Body of pancreas (tissue), 4 donors: Measurements from ENCODE around the gene ARHGAP22. TPM values are rescaled to one million over a fixed set of nuclear protein-coding genes. Genes with fewer than 3 reads are reported as not detected.

Source experiments
- ATAC-seq: fragments of 150-250 bp; one replicate; pipeline ENCODE4 v1.9.1; 2016
- DNase-seq, 4 donors: peaks; one replicate each; pipeline ENCODE4 v3.0.0-alpha.2; 2019
- H3K27ac ChIP-seq, 4 donors: fragments of 200-600 bp; sonication (generic); 1 replicate in 3 of 4; 2 replicates in 1 of 4; pipeline versions ENCODE4 v1.5.1 to v1.6.1; 2016 to 2019; ENCODE audit warnings: mild to moderate bottlenecking in 1 of 4, mixed read lengths in 1 of 4, moderate library complexity in 1 of 4
- H3K27me3 ChIP-seq, 2 donors: fragments of 200-600 bp; sonication (generic); one replicate each; pipeline ENCODE4 v1.6.0; 2016; ENCODE audit warnings: mild to moderate bottlenecking in 1 of 2
- H3K36me3 ChIP-seq, 2 donors: fragments of 200-600 bp; sonication (generic); replicated peaks in 1 of 2; 2 replicates each; pipeline ENCODE4 v1.5.1; 2016; ENCODE audit warnings: low read depth in 2 of 2; ENCODE audit not compliant: insufficient read depth in 1 of 2
- H3K4me1 ChIP-seq: fragments of 200-600 bp; sonication (generic); one replicate; pipeline ENCODE4 v1.6.0; 2016
- H3K4me3 ChIP-seq, 2 donors: fragments of 200-600 bp; sonication (generic); 1 replicate in 1 of 2; 2 replicates in 1 of 2; pipeline ENCODE4 v1.5.1; 2016 to 2019
- H3K9me3 ChIP-seq, 3 donors: fragments of 200-600 bp; sonication (generic); 1 replicate in 2 of 3; 2 replicates in 1 of 3; pipeline ENCODE4 v1.5.1; 2016
- CTCF ChIP-seq, 7 experiments: fragments of 450-650 bp in 4 of 7; fragments of 200-600 bp in 3 of 7; sonication (generic) in 3 of 7; IDR thresholded peaks; one replicate each; pipeline ENCODE4 v1.5.1; 2016 to 2019; ENCODE audit warnings: antibody characterized with exemption in 7 of 7
- POLR2A ChIP-seq, 3 donors: fragments of 450-650 bp; IDR thresholded peaks; one replicate each; pipeline ENCODE4 v1.6.1; 2016; ENCODE audit warnings: antibody characterized with exemption in 3 of 3, mild to moderate bottlenecking in 2 of 3
- WGBS, 2 donors: methylation state at CpG; one replicate each; pipeline ENCODE4 v1.1.5; 2017; 5-methylcytosine and 5-hydroxymethylcytosine counted together
- intact Hi-C: fragments of 100-400 bp; cut with DNase I; formaldehyde crosslinking; loops from one replicate; pipeline ENCODE4 v1.15.1; 2023
- total RNA-seq, 2 donors: library from RNA; depleted of rRNA; stranded (reverse); fragments of >200 nt; gene quantifications; one replicate each; pipeline ENCODE4 v1.1.0, GENCODE V29; 2016

Gene ARHGAP22
- total RNA-seq, 2 donors from 2014 or later = 1.6 to 4.6 TPM

GRCh38 chr10:48468866-48469511, 135.9 kb downstream of the ARHGAP22 start:
- TF ChIP-seq CTCF (IDR thresholded peaks at IDR 0.05) = no peak
- TF ChIP-seq POLR2A (IDR thresholded peaks at IDR 0.05) = no peak
- intact Hi-C loops = no loop called here
- peak in 2 of 4 donors; percentile 3 to 6 for DNase-seq
- H3K4me3 ChIP-seq = no peak overlapping the region
- no peaks in the 10 kb centered on the region for H3K4me1 ChIP-seq
- H3K36me3 ChIP-seq = no peaks in the 10 kb centered on the region
- H3K27me3 ChIP-seq = no peaks in the 10 kb centered on the region
- H3K9me3 ChIP-seq = no peaks in the 10 kb centered on the region
- 100% methylated on average over 1 of the region's 3 CpGs for WGBS, 2 donors
- H3K27ac ChIP-seq = no peak overlapping the region
- no peak for ATAC-seq

GRCh38 chr10:48468130-48468790, 136.6 kb downstream of the ARHGAP22 start:
- DNase-seq = no peak
- Histone ChIP-seq H3K4me1 (no peaks in the 10 kb centered on the region), H3K27ac (no peak overlapping the region), H3K27me3 (no peaks in the 10 kb centered on the region), H3K36me3 (no peaks in the 10 kb centered on the region), H3K4me3 (no peak overlapping the region), H3K9me3 (no peaks in the 10 kb centered on the region)
- intact Hi-C loops = no loop called here
- TF ChIP-seq CTCF (IDR thresholded peaks at IDR 0.05) = no peak
- no peak for TF ChIP-seq POLR2A (IDR thresholded peaks at IDR 0.05)
- ATAC-seq = no peak
- WGBS, 2 donors = 54 to 68% methylated on average over 3 of the region's 3 CpGs

GRCh38 chr10:48467669-48468068, 137.2 kb downstream of the ARHGAP22 start:
- intact Hi-C loops = no loop called here
- Histone ChIP-seq H3K27ac (no peak overlapping the region), H3K9me3 (no peaks in the 10 kb centered on the region), H3K36me3 (no peaks in the 10 kb centered on the region), H3K4me1 (no peaks in the 10 kb centered on the region), H3K27me3 (no peaks in the 10 kb centered on the region), H3K4me3 (no peak overlapping the region)
- ATAC-seq = no peak
- WGBS, 2 donors = 76 to 78% methylated on average over 4 of the region's 4 CpGs
- no peak for DNase-seq
- TF ChIP-seq POLR2A (IDR thresholded peaks at IDR 0.05) = no peak

- peak in 2 of 4 donors; percentile 4 to 6 for DNase-seq
- Histone ChIP-seq H3K4me3 (no peak overlapping the region), H3K36me3 (no peaks in the 10 kb centered on the region), H3K27ac (no peak overlapping the region), H3K27me3 (no peaks in the 10 kb centered on the region), H3K9me3 (no peaks in the 10 kb centered on the region), H3K4me1 (no peaks in the 10 kb centered on the region)
- whole genome bisulfite sequencing, 2 donors = 23 to 53% methylated on average over 6 to 30 of the region's 43 CpGs
- ATAC-seq = no peak
- intact Hi-C loops = no loop called here
- TF ChIP-seq POLR2A (IDR thresholded peaks at IDR 0.05) (no peak), CTCF (IDR thresholded peaks at IDR 0.05) (no peak)
These were observed 138.1 kb downstream of the ARHGAP22 start for GRCh38 chr10:48466611-48467240.

GRCh38 chr10:48465860-48466521, 138.9 kb downstream of the ARHGAP22 start:
- WGBS, 2 donors = 28 to 81% methylated on average over 10 to 41 of the region's 42 CpGs
- TF ChIP-seq CTCF (IDR thresholded peaks at IDR 0.05) (no peak), POLR2A (IDR thresholded peaks at IDR 0.05) (no peak)
- intact Hi-C loops = no loop called here

More at GRCh38 chr10:48465860-48466521, 138.9 kb downstream of the ARHGAP22 start:
- Histone ChIP-seq H3K4me1 (no peaks in the 10 kb centered on the region), H3K36me3 (no peaks in the 10 kb centered on the region), H3K4me3 (no peak overlapping the region), H3K9me3 (no peaks in the 10 kb centered on the region), H3K27ac (no peak overlapping the region), H3K27me3 (no peaks in the 10 kb centered on the region)
- ATAC-seq (no peak), DNase-seq (peak in 2 of 4 donors; percentile 4 to 11)
